ENCODE results near the gene ARL2. TPM values are rescaled to one million over a fixed set of nuclear protein-coding genes. Genes with fewer than 3 reads are reported as not detected.
"Not testable (repeated sequence)": the region's sequence is repeated elsewhere in the genome, so short reads cannot be mapped to it uniquely, and the experiment has no call there.

Gene ARL2
- total RNA-seq, 1 donor from 2014 or later, result 118 TPM

- no peak for TF ChIP-seq CTCF (IDR thresholded peaks at IDR 0.05)
- Mint-ChIP-seq H3K27me3 (ENCODE audit: unreplicated experiment) (no peaks in the 10 kb centered on the region), H3K4me1 (ENCODE audit: unreplicated experiment) (peaks cover 11% of the 10 kb centered on the region), H3K36me3 (ENCODE audit: unreplicated experiment) (peaks cover 12% of the 10 kb centered on the region), H3K9me3 (ENCODE audit: unreplicated experiment) (no peaks in the 10 kb centered on the region), H3K4me3 (ENCODE audit: unreplicated experiment) (no peak overlapping the region), H3K27ac (ENCODE audit: unreplicated experiment) (no peak overlapping the region)
- no peak for DNase-seq (ENCODE audit: extremely low spot score, unreplicated experiment)
These were observed 4.0 kb downstream of the ARL2 start for GRCh38 chr11:65017937-65018336.

DNA sequence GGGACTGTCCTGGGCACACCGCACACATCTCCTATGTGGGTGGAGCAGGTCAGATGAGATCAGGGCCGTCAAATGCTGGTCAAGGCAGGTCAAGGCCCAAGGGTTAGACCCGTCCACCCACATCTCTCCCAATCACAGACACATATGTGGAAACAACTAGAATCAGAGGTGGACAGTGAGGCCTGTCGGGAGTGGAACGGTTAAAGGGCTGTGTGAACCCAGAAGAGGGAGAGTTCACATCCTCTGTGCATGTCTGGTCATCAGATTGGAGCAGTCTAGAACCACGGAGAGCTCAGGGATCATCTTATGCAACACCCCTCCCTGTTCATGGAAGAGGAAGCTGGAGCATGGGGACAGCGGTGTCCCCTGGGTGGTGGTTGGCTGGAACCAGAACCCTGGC, 5.9 kb downstream of the ARL2 start:
- peaks cover 12% of the 10 kb centered on the region for H3K36me3 Mint-ChIP-seq (ENCODE audit: unreplicated experiment)
- H3K27ac Mint-ChIP-seq (ENCODE audit: unreplicated experiment), result no peak overlapping the region
- no peak for DNase-seq (ENCODE audit: extremely low spot score, unreplicated experiment)
- no peak for TF ChIP-seq CTCF (IDR thresholded peaks at IDR 0.05)
- H3K27me3 Mint-ChIP-seq (ENCODE audit: unreplicated experiment), result no peaks in the 10 kb centered on the region
- no peak overlapping the region for H3K4me3 Mint-ChIP-seq (ENCODE audit: unreplicated experiment)
- no peaks in the 10 kb centered on the region for H3K9me3 Mint-ChIP-seq (ENCODE audit: unreplicated experiment)
- peaks cover 4% of the 10 kb centered on the region for H3K4me1 Mint-ChIP-seq (ENCODE audit: unreplicated experiment)

GRCh38 chr11:65021003-65021402, 7.0 kb downstream of the ARL2 start:
- Mint-ChIP-seq H3K4me1 (ENCODE audit: unreplicated experiment) (no peaks in the 10 kb centered on the region), H3K36me3 (ENCODE audit: unreplicated experiment) (peaks cover 12% of the 10 kb centered on the region), H3K9me3 (ENCODE audit: unreplicated experiment) (no peaks in the 10 kb centered on the region), H3K27ac (ENCODE audit: unreplicated experiment) (no peak overlapping the region), H3K4me3 (ENCODE audit: unreplicated experiment) (no peak overlapping the region), H3K27me3 (ENCODE audit: unreplicated experiment) (no peaks in the 10 kb centered on the region)
- no peak for TF ChIP-seq CTCF (IDR thresholded peaks at IDR 0.05)
- no peak for DNase-seq (ENCODE audit: extremely low spot score, unreplicated experiment)

DNA sequence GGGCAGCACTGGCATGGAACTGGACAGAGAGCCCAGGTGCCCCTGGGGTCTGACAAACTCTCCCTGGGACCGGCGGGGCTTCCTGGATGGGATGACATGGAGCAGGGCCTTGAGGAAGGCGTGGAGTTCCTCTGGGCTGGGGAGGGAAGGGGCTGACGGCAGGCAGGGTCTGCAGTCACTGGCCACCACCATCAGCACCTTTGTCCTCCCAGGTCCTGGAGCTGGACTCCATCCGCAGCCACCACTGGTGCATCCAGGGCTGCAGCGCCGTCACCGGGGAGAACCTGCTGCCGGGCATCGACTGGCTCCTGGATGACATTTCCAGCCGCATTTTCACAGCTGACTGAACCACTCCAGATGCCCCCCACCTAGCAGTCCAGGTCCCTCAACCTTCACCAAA, 7.5 kb downstream of the ARL2 start:
- Mint-ChIP-seq H3K27me3 (ENCODE audit: unreplicated experiment) (no peaks in the 10 kb centered on the region), H3K9me3 (ENCODE audit: unreplicated experiment) (no peaks in the 10 kb centered on the region), H3K27ac (ENCODE audit: unreplicated experiment) (no peak overlapping the region), H3K4me3 (ENCODE audit: unreplicated experiment) (no peak overlapping the region), H3K4me1 (ENCODE audit: unreplicated experiment) (no peaks in the 10 kb centered on the region), H3K36me3 (ENCODE audit: unreplicated experiment) (peaks cover 9% of the 10 kb centered on the region)
- no peak for DNase-seq (ENCODE audit: extremely low spot score, unreplicated experiment)
- no peak for TF ChIP-seq CTCF (IDR thresholded peaks at IDR 0.05)

DNA sequence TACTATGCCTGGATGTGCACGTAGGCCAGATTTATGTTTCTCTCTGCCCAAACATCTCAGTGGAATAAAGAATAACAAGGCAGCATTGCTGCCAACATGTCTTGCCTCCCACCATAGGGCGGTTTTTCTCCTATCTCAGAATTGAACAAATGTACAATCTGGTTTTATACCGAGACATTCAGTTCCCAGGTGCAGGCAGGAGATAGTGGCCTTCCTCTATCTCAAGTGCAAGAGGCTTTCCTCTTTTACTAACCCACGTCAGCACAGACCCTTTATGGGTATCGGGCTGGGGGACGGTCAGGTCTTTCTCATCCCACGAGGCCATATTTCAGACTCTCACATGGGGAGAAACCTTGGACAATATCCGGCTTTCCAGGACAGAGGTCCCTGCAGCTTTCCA, 9.5 kb downstream of the ARL2 start:
- H3K9me3 Mint-ChIP-seq (ENCODE audit: unreplicated experiment); H3K27ac Mint-ChIP-seq (ENCODE audit: unreplicated experiment); H3K4me3 Mint-ChIP-seq (ENCODE audit: unreplicated experiment); DNase-seq (ENCODE audit: extremely low spot score, unreplicated experiment); H3K27me3 Mint-ChIP-seq (ENCODE audit: unreplicated experiment); H3K36me3 Mint-ChIP-seq (ENCODE audit: unreplicated experiment): not testable (repeated sequence)
- H3K4me1 Mint-ChIP-seq (ENCODE audit: unreplicated experiment), result peaks cover 12% of the 10 kb centered on the region

GRCh38 chr11:65026810-65027209, 12.8 kb downstream of the ARL2 start:
- no peak for DNase-seq (ENCODE audit: extremely low spot score, unreplicated experiment)
- Mint-ChIP-seq H3K4me1 (ENCODE audit: unreplicated experiment) (peaks cover 16% of the 10 kb centered on the region), H3K9me3 (ENCODE audit: unreplicated experiment) (no peaks in the 10 kb centered on the region), H3K36me3 (ENCODE audit: unreplicated experiment) (peaks cover under 1% of the 10 kb centered on the region), H3K4me3 (ENCODE audit: unreplicated experiment) (peak overlapping the region; percentile 84), H3K27me3 (ENCODE audit: unreplicated experiment) (no peaks in the 10 kb centered on the region), H3K27ac (ENCODE audit: unreplicated experiment) (peak overlapping the region; percentile 83)
- no peak for TF ChIP-seq CTCF (IDR thresholded peaks at IDR 0.05)
